Mammary epithelial cell (primary cell): ENCODE results near the gene PPP2R3C.

ENCODE experiments used
- EZH2 ChIP-seq: IDR thresholded peaks from 2 replicates; pipeline ENCODE4 v1.6.1; 2012; ENCODE audit warnings: low read length, inconsistent platforms, borderline replicate concordance
- TF ChIP-seq, protein P1 (sequence below), 2 donors: IDR thresholded peaks in 1 of 2; conservative IDR thresholded peaks in 1 of 2; 2 replicates each; pipeline ENCODE4 v1.5.1; 2011 to 2012; ENCODE audit warnings: inconsistent platforms in 2 of 2, low read length in 2 of 2, mild to moderate bottlenecking in 2 of 2, control low read depth in 1 of 2, low read depth in 1 of 2; ENCODE audit not compliant: insufficient read depth in 1 of 2; ENCODE audit errors: extremely low read depth in 1 of 2

- TF ChIP-seq, protein P1, sequence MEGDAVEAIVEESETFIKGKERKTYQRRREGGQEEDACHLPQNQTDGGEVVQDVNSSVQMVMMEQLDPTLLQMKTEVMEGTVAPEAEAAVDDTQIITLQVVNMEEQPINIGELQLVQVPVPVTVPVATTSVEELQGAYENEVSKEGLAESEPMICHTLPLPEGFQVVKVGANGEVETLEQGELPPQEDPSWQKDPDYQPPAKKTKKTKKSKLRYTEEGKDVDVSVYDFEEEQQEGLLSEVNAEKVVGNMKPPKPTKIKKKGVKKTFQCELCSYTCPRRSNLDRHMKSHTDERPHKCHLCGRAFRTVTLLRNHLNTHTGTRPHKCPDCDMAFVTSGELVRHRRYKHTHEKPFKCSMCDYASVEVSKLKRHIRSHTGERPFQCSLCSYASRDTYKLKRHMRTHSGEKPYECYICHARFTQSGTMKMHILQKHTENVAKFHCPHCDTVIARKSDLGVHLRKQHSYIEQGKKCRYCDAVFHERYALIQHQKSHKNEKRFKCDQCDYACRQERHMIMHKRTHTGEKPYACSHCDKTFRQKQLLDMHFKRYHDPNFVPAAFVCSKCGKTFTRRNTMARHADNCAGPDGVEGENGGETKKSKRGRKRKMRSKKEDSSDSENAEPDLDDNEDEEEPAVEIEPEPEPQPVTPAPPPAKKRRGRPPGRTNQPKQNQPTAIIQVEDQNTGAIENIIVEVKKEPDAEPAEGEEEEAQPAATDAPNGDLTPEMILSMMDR (conservative IDR thresholded peaks at IDR 0.05 in 1 of 2, IDR thresholded peaks at IDR 0.05 in 1 of 2; ENCODE audit: extremely low read depth in 1 of 2, insufficient read depth in 1 of 2, low read depth in 1 of 2, low read length in 2 of 2): no peak
- TF ChIP-seq EZH2: no peak
These were observed 38.1 kb downstream of the PPP2R3C start for GRCh38 chr14:35083530-35084150.
